Stomach (tissue), 9 donors: ENCODE measurements around the gene NUP93. TPM values are rescaled to one million over a fixed set of nuclear protein-coding genes. Genes with fewer than 3 reads are reported as not detected.

Experiments
- DNase-seq, 2 donors: peaks; one replicate each; pipeline versions ENCODE4 v3.0.0 to v3.0.0-alpha.2; 2013 to 2019
- H3K27ac ChIP-seq, 5 donors: fragments of 200-600 bp in 4 of 5; sonication (generic) in 4 of 5; one replicate each; pipeline ENCODE4 v1.5.1; 2013 to 2019; ENCODE audit warnings: mild to moderate bottlenecking in 1 of 5, moderate library complexity in 1 of 5
- H3K27me3 ChIP-seq, 3 donors: fragments of 200-600 bp; sonication (generic); one replicate each; pipeline ENCODE4 v1.5.1; 2017 to 2019; ENCODE audit warnings: mixed run types in 1 of 3
- H3K36me3 ChIP-seq, 4 donors: fragments of 200-600 bp; sonication (generic); 1 replicate in 3 of 4; 2 replicates in 1 of 4; pipeline ENCODE4 v1.5.1; 2016 to 2019
- H3K4me1 ChIP-seq, 4 donors: fragments of 200-600 bp; sonication (generic); one replicate each; pipeline ENCODE4 v1.5.1; 2016 to 2019
- H3K4me3 ChIP-seq, 4 donors: fragments of 200-600 bp; sonication (generic) in 3 of 4; one replicate each; pipeline ENCODE4 v1.5.1; 2016 to 2019; ENCODE audit warnings: mild to moderate bottlenecking in 1 of 4
- H3K9me3 ChIP-seq, 4 donors: fragments of 200-600 bp; sonication (generic); one replicate each; pipeline ENCODE4 v1.5.1; 2016 to 2019
- CTCF ChIP-seq, 7 experiments: fragments of 450-650 bp in 4 of 7; fragments of 200-600 bp in 3 of 7; sonication (generic) in 3 of 7; IDR thresholded peaks; one replicate each; pipeline ENCODE4 v1.5.1; 2016 to 2019; ENCODE audit warnings: antibody characterized with exemption in 7 of 7, control low read depth in 2 of 7, mild to moderate bottlenecking in 1 of 7
- EP300 ChIP-seq: sonication (generic); formaldehyde crosslinking; IDR thresholded peaks from one replicate; pipeline ENCODE4 v1.6.1; 2017; ENCODE audit warnings: antibody characterized with exemption
- POLR2A ChIP-seq, 4 donors: fragments of 450-650 bp; IDR thresholded peaks; one replicate each; pipeline ENCODE4 v1.6.1; 2016; ENCODE audit warnings: antibody characterized with exemption in 4 of 4, control low read depth in 2 of 4, mild to moderate bottlenecking in 1 of 4, moderate library complexity in 1 of 4
- POLR2AphosphoS5 ChIP-seq, 3 donors: sonication (generic); formaldehyde crosslinking; IDR thresholded peaks; one replicate each; pipeline ENCODE4 v1.6.1; 2016; ENCODE audit warnings: antibody characterized with exemption in 3 of 3
- WGBS, 5 donors: extraction: QIAGEN DNeasy Blood & Tissue Kit in 3 of 5; methylation state at CpG; one replicate each; pipeline versions ENCODE4 v1.1.5 to v1.1.7; 2013 to 2018; 5-methylcytosine and 5-hydroxymethylcytosine counted together
- intact Hi-C: fragments of 100-400 bp; cut with DNase I; formaldehyde crosslinking; loops from one replicate; pipeline ENCODE4 v1.15.1; 2023; ENCODE audit warnings: low total_unique reads
- polyA plus RNA-seq, 3 donors: library from polyadenylated mRNA; stranded (reverse); fragments of 200-250 nt; gene quantifications; one replicate each; pipeline ENCODE4 v1.2.3, GENCODE V29; 2013
- total RNA-seq, 5 donors: library from RNA; depleted of rRNA; stranded (reverse); fragments of >200 nt; gene quantifications; one replicate each; pipeline versions ENCODE4 v1.1.0 to v1.2.3, GENCODE V29; 2014 to 2016
- donor health status: healthy with polysubstance abuse.
- donor health status: Bipolar disorder and iron deficiency.
- donor health status: healthy.

NUP93 gene
- total and polyA plus RNA-seq, 8 donors, result 26.7 to 184 (median 47.2) TPM

- intact Hi-C loops, result no loop called here
- DNase-seq, result no peak
- H3K9me3 ChIP-seq, result no peaks in the 10 kb centered on the region
- TF ChIP-seq POLR2AphosphoS5 (IDR thresholded peaks at IDR 0.05) (no peak), POLR2A (IDR thresholded peaks at IDR 0.05) (no peak), CTCF (IDR thresholded peaks at IDR 0.05) (no peak), EP300 (no peak)
- no peak overlapping the region for H3K4me3 ChIP-seq
- no peak overlapping the region for H3K27ac ChIP-seq
- no peaks in the 10 kb centered on the region for H3K27me3 ChIP-seq
- WGBS, 5 donors, result 60 to 78% (median 70%) methylated on average over 4 of the region's 4 CpGs
- no peaks in the 10 kb centered on the region for H3K36me3 ChIP-seq
- H3K4me1 ChIP-seq, result peaks cover 0 to 5% (median 0%) of the 10 kb centered on the region in 4 donors
Measured at GRCh38 chr16:56855946-56856345, 126.0 kb downstream of the NUP93 start.

GRCh38 chr16:56856876-56857447, 127.0 kb downstream of the NUP93 start:
- H3K9me3 ChIP-seq, result no peaks in the 10 kb centered on the region
- peaks cover 0 to 5% (median 0%) of the 10 kb centered on the region in 4 donors for H3K4me1 ChIP-seq
- no peaks in the 10 kb centered on the region for H3K36me3 ChIP-seq
- 32 to 45% (median 43%) methylated on average over 6 of the region's 6 CpGs for WGBS, 5 donors
- no peak overlapping the region for H3K27ac ChIP-seq
- no peaks in the 10 kb centered on the region for H3K27me3 ChIP-seq
- intact Hi-C loops, result no loop called here
- TF ChIP-seq POLR2A (IDR thresholded peaks at IDR 0.05) (no peak), CTCF (IDR thresholded peaks at IDR 0.05) (no peak), POLR2AphosphoS5 (IDR thresholded peaks at IDR 0.05) (no peak), EP300 (no peak)
- no peak overlapping the region for H3K4me3 ChIP-seq
- DNase-seq, result no peak

GRCh38 chr16:56858374-56858773, 128.4 kb downstream of the NUP93 start:
- TF ChIP-seq CTCF (IDR thresholded peaks at IDR 0.05) (no peak), POLR2A (IDR thresholded peaks at IDR 0.05) (no peak), POLR2AphosphoS5 (IDR thresholded peaks at IDR 0.05) (no peak), EP300 (no peak)
- Histone ChIP-seq H3K27me3 (no peaks in the 10 kb centered on the region), H3K4me3 (no peak overlapping the region), H3K9me3 (no peaks in the 10 kb centered on the region), H3K36me3 (no peaks in the 10 kb centered on the region), H3K4me1 (peaks cover 0 to 5% (median 2%) of the 10 kb centered on the region in 4 donors), H3K27ac (no peak overlapping the region)
- intact Hi-C loops, result no loop called here
- 85 to 97% (median 92%) methylated on average over 14 of the region's 14 CpGs for WGBS, 5 donors
- no peak for DNase-seq

GRCh38 chr16:56859636-56860035, 129.7 kb downstream of the NUP93 start:
- 57 to 80% (median 71%) methylated on average over 2 of the region's 2 CpGs for WGBS, 5 donors
- DNase-seq, result no peak
- intact Hi-C loops, result no loop called here

More at GRCh38 chr16:56859636-56860035, 129.7 kb downstream of the NUP93 start:
- H3K9me3 ChIP-seq, result no peaks in the 10 kb centered on the region
- peaks cover 0 to 5% (median 2%) of the 10 kb centered on the region in 4 donors for H3K4me1 ChIP-seq
- H3K27me3 ChIP-seq, result no peaks in the 10 kb centered on the region
- TF ChIP-seq POLR2AphosphoS5 (IDR thresholded peaks at IDR 0.05) (no peak), EP300 (no peak), POLR2A (IDR thresholded peaks at IDR 0.05) (no peak)
- H3K36me3 ChIP-seq, result no peaks in the 10 kb centered on the region
- no peak overlapping the region for H3K4me3 ChIP-seq
- H3K27ac ChIP-seq, result no peak overlapping the region
